ENCODE results near the gene CALCOCO2. TPM values are rescaled to one million over a fixed set of nuclear protein-coding genes. Genes with fewer than 3 reads are reported as not detected.
A peak's percentile ranks its signal among the peaks of the same experiment; 100 is the strongest.
"Not testable (repeated sequence)": the region's sequence is repeated elsewhere in the genome, so short reads cannot be mapped to it uniquely, and the experiment has no call there.

Gene CALCOCO2
- total RNA-seq, 4 donors from 2014 or later = 40.9 to 318 (median 118) TPM

DNA sequence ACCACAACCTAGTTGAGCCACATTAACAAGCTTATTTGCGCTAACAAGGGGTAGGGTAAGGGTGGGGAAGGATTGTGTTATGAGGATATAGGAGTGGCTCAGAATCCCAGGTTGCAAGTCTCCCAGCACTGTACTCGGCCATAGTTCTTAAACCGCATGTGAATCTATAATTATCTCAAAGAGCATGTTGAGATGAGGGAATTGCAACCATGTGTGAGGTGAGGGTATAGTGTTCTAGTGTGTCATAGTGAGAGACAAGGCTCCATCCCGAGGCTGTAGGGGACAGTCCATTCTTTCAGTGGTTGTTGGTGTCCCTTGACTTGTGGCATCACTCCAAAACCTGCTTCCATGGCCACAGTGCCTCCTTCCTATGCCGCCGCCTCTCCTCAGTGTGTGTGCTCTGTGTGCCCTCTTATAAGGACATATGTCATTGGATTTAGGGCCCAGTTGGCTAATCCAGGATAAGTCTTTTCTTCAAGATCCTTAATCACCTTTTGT is 39.0 kb downstream of the CALCOCO2 start:
- H3K27ac ChIP-seq = no peak overlapping the region
- no peak for DNase-seq

DNA sequence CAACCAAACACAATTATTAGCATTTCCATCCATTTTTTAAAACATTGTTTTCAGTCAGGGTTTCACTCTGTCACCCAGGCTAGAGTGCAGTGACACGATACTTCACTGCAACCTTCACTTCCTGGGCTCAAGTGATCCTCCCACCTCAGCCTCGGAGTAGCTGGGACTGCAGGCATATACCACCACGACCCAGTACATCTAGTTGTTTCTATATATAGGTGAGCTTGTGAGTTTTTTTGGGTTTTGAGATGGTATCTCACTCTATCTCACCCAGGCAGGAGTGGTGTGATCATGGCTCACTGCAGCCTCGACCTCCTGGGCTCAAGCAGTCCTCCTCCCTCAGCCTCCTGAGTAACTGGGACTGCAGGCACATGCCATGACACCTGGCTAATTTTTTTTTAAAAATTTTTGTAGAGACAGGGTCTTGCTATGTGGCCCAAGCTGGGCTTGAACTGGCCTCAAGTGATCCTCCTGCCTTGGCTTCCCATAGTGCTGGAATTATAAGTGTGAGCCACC is 40.3 kb downstream of the CALCOCO2 start:
- intact Hi-C loops (cut with DNase I; ENCODE audit: low total_unique reads) = no loop called here
- Histone ChIP-seq H3K27ac (peak overlapping the region; percentile 56 to 66), H3K4me1 (peaks cover 0 to 5% of the 10 kb centered on the region in 2 donors), H3K9me3 (no peaks in the 10 kb centered on the region), H3K4me3 (no peak overlapping the region), H3K27me3 (no peaks in the 10 kb centered on the region), H3K36me3 (no peaks in the 10 kb centered on the region)
- DNase-seq = no peak
- TF ChIP-seq, protein P1, sequence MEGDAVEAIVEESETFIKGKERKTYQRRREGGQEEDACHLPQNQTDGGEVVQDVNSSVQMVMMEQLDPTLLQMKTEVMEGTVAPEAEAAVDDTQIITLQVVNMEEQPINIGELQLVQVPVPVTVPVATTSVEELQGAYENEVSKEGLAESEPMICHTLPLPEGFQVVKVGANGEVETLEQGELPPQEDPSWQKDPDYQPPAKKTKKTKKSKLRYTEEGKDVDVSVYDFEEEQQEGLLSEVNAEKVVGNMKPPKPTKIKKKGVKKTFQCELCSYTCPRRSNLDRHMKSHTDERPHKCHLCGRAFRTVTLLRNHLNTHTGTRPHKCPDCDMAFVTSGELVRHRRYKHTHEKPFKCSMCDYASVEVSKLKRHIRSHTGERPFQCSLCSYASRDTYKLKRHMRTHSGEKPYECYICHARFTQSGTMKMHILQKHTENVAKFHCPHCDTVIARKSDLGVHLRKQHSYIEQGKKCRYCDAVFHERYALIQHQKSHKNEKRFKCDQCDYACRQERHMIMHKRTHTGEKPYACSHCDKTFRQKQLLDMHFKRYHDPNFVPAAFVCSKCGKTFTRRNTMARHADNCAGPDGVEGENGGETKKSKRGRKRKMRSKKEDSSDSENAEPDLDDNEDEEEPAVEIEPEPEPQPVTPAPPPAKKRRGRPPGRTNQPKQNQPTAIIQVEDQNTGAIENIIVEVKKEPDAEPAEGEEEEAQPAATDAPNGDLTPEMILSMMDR (IDR thresholded peaks at IDR 0.05) = no peak
- no peak for TF ChIP-seq POLR2A (IDR thresholded peaks at IDR 0.05)

More for the DNA sequence above, 39.0 kb downstream of the CALCOCO2 start:
- no peaks in the 10 kb centered on the region for H3K27me3 ChIP-seq
- H3K4me3 ChIP-seq = no peak overlapping the region
- intact Hi-C loops (cut with DNase I; ENCODE audit: low total_unique reads) = no loop called here
- no peaks in the 10 kb centered on the region for H3K36me3 ChIP-seq
- no peak for TF ChIP-seq POLR2A (IDR thresholded peaks at IDR 0.05)
- TF ChIP-seq, protein P1 (IDR thresholded peaks at IDR 0.05) = no peak
- peaks cover 0 to 5% of the 10 kb centered on the region in 2 donors for H3K4me1 ChIP-seq
- no peaks in the 10 kb centered on the region for H3K9me3 ChIP-seq

DNA sequence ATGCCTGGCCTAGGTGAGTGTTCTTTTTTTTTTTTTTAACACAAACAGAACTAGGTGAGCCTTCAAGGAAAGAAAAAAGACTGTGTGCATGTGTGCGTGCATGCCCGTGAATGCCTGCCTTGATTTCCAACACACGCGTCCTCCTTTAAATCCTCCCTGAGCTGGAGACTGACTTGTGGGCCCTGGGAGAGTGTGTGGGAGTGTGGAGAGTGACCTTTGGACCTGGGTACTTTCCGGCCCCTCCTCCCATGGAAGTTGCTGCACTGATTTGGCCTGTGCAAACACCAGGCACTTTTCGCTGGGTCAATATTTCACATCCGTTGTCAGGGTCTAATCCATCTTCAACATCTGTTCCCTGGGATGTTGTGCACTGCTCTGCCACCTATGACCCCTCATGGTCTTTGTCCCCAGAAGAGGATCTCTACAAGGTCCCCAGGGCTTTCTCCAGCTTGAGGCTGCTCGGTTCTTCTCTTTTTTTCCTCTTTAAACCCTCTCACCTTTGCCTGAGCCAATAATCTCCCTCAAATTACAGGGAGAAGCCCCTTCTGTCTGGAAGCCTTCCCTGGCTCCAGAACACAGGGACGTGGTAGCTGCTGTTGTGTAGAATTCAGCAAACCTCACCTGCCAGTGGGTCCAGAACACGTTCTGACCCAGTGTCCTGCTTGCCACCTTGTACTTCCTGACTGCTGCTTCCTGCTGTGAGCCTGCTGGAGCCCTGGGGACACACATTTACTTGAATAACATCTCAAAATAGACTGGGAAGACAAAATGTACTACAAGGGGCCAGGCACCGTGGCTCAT is 40.9 kb downstream of the CALCOCO2 start:
- TF ChIP-seq POLR2A (IDR thresholded peaks at IDR 0.05) = no peak
- TF ChIP-seq, protein P1 (IDR thresholded peaks at IDR 0.05) = no peak
- H3K4me1 ChIP-seq = peaks cover 0 to 5% of the 10 kb centered on the region in 2 donors
- DNase-seq = peak; percentile 35 to 57
- intact Hi-C loops (cut with DNase I; ENCODE audit: low total_unique reads) = no loop called here
- no peak overlapping the region for H3K4me3 ChIP-seq
- no peaks in the 10 kb centered on the region for H3K27me3 ChIP-seq
- H3K9me3 ChIP-seq = no peaks in the 10 kb centered on the region
- no peaks in the 10 kb centered on the region for H3K36me3 ChIP-seq
- peak overlapping the region; percentile 56 to 66 for H3K27ac ChIP-seq

DNA sequence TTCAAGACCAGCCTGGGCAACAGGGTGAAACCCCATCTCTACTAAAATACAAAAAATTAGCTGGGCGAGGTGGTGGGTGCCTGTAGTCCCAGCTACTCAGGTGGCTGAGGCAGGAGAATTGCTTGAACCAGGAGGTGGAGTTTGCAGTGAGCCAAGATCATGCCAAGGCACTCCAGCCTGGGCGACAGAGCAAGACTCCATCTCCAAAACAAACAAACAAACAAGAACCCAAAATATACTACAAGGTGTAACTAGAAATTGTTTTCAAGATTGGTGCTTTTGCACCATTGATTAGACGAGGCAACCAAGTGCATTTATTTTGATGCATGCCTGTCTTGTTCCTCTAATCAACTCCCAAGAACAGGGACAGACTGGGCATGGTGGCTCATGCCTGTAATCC is 41.6 kb downstream of the CALCOCO2 start:
- H3K9me3 ChIP-seq; H3K36me3 ChIP-seq; DNase-seq; H3K27me3 ChIP-seq; intact Hi-C loops (cut with DNase I; ENCODE audit: low total_unique reads); H3K4me1 ChIP-seq; H3K4me3 ChIP-seq: not testable (repeated sequence)
- H3K27ac ChIP-seq = peak overlapping the region; percentile 56 to 66

DNA sequence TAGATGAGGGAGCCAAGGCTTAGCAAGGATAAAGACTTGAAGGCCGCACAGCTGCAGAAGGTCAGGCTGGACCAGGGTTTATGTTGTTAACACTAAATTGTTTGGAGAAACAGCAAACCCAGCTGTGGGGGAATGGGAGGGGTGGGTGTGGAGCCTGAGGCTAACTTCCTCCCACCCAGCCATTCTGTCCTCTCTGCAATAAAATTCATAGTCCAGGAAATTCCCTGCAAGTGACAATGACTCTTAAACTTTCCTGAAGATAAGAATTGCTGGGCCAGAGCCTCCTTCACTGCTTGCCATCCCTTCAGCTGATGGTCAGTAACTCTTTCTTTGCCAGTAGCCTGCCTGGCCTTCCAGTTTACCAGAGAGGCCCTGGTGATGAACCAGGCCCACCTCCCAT is 42.4 kb downstream of the CALCOCO2 start:
- no peaks in the 10 kb centered on the region for H3K9me3 ChIP-seq
- H3K4me3 ChIP-seq = no peak overlapping the region
- H3K4me1 ChIP-seq = peaks cover 0 to 5% of the 10 kb centered on the region in 2 donors
- peak overlapping the region; percentile 56 to 66 for H3K27ac ChIP-seq
- TF ChIP-seq POLR2A (IDR thresholded peaks at IDR 0.05) = no peak
- TF ChIP-seq, protein P1 (IDR thresholded peaks at IDR 0.05) = no peak
- H3K27me3 ChIP-seq = no peaks in the 10 kb centered on the region
- intact Hi-C loops (cut with DNase I; ENCODE audit: low total_unique reads) = no loop called here
- H3K36me3 ChIP-seq = no peaks in the 10 kb centered on the region
- peak in 1 of 2 donors; percentile 37 for DNase-seq
